ENCODE measurements around the gene TMEM233. TPM values are rescaled to one million over a fixed set of nuclear protein-coding genes. Genes with fewer than 3 reads are reported as not detected.

The TMEM233 gene
- polyA plus RNA-seq, 1 of the 3 experiments (the other 2 are of a cell fraction): 2.6 TPM

- Histone ChIP-seq H3K4me1 (ENCODE audit: control insufficient read depth in 1 of 2, insufficient read depth in 2 of 2, low read depth in 1 of 2, low read length in 1 of 2) (no peaks in the 10 kb centered on the region), H3K9me2 (no peaks in the 10 kb centered on the region), H3K79me2 (ENCODE audit: insufficient read depth) (peaks cover 28% of the 10 kb centered on the region; the same call in 1 of the 2 replicates), H3K9me3 (no peaks in the 10 kb centered on the region), H2AFZ (ENCODE audit: low read depth) (no peak overlapping the region), H3K4me3 (ENCODE audit: low read depth in 2 of 2, low read length in 1 of 2) (no peak overlapping the region), H3K4me2 (no peak overlapping the region), H3K36me3 (replicated peaks in 1 of 2; ENCODE audit: control insufficient read depth in 1 of 2, insufficient read depth in 2 of 2, low read length in 1 of 2) (peaks cover 58 to 95% of the 10 kb centered on the region in 2 experiments), H3K9ac (no peak overlapping the region), H4K20me1 (ENCODE audit: insufficient read depth) (no peaks in the 10 kb centered on the region), H3K27ac (ENCODE audit: low read depth in 2 of 2, low read length in 1 of 2) (no peak overlapping the region), H3F3A (replicated peaks; ENCODE audit: insufficient read depth) (no peaks in the 10 kb centered on the region), H3K27me3 (ENCODE audit: insufficient read depth) (no peaks in the 10 kb centered on the region)
- 97% methylated on average over 9 of the region's 9 CpGs for WGBS (ENCODE audit: low lambda C conversion rate)
- ChIA-PET CTCF (interaction anchor here (1.1 to 2.0 kb wide), 4 partner anchors 8 to 27 kb away, joined by 3 to 7 read pairs (median 4); partner anchors contain the start of gene PRKAB1), POLR2A (no interaction called here)
- no peak for DNase-seq
- TF ChIP-seq GATA2 (CRISPR knock-in tag; IDR thresholded peaks at IDR 0.05) (no peak), ZBTB33 (IDR thresholded peaks at IDR 0.05; ENCODE audit: borderline replicate concordance, low read depth) (no peak)
These were observed 82.4 kb downstream of the TMEM233 start for GRCh38 chr12:119676022-119676421.

GRCh38 chr12:119676573-119676972, 83.0 kb downstream of the TMEM233 start:
- TF ChIP-seq SIN3A (IDR thresholded peaks at IDR 0.05; ENCODE audit: borderline replicate concordance, low read depth, low read length) (no peak), POLR2AphosphoS5 (IDR thresholded peaks at IDR 0.05; ENCODE audit: low read depth, low read length) (no peak), NRF1 (IDR thresholded peaks at IDR 0.05; ENCODE audit: low read depth, low read length) (no peak), TCF12 (IDR thresholded peaks at IDR 0.05) (no peak), PBX3 (IDR thresholded peaks at IDR 0.05) (no peak), RFX5 (IDR thresholded peaks at IDR 0.05; ENCODE audit: low read length) (no peak), MEF2A (IDR thresholded peaks at IDR 0.05; ENCODE audit: borderline replicate concordance, low read depth) (no peak), IRF3 (IDR thresholded peaks at IDR 0.05; ENCODE audit: low read depth, low read length) (no peak), ELF1 (IDR thresholded peaks at IDR 0.05) (no peak), MAX (IDR thresholded peaks at IDR 0.05; ENCODE audit: low read depth) (no peak), NFIC (IDR thresholded peaks at IDR 0.05; ENCODE audit: borderline replicate concordance) (no peak), RCOR1 (IDR thresholded peaks at IDR 0.05; ENCODE audit: low read length) (no peak)
- H4K20me1 ChIP-seq (ENCODE audit: insufficient read depth): no peaks in the 10 kb centered on the region
- 92% methylated on average over 13 of the region's 13 CpGs for WGBS (ENCODE audit: low lambda C conversion rate)
- H3K36me3 ChIP-seq (replicated peaks in 1 of 2; ENCODE audit: control insufficient read depth in 1 of 2, insufficient read depth in 2 of 2, low read length in 1 of 2): peaks cover 56 to 96% of the 10 kb centered on the region in 2 experiments
- H3K9me3 ChIP-seq: no peaks in the 10 kb centered on the region
- H3K9ac ChIP-seq: no peak overlapping the region
- H3K79me2 ChIP-seq (ENCODE audit: insufficient read depth): peaks cover 22% of the 10 kb centered on the region; the same call in 1 of the 2 replicates
- no peak overlapping the region for H3K4me2 ChIP-seq
- H3K27ac ChIP-seq (ENCODE audit: low read depth in 2 of 2, low read length in 1 of 2): no peak overlapping the region
- H3K9me2 ChIP-seq: no peaks in the 10 kb centered on the region
- CTCF ChIA-PET: interaction anchor here (1.1 to 2.0 kb wide), 4 partner anchors 9 to 28 kb away, joined by 3 to 7 read pairs (median 4); partner anchors contain the start of gene PRKAB1
- POLR2A ChIA-PET: no interaction called here
- no peak overlapping the region for H3K4me3 ChIP-seq (ENCODE audit: low read depth in 2 of 2, low read length in 1 of 2)
- no peak for DNase-seq
- H2AFZ ChIP-seq (ENCODE audit: low read depth): no peak overlapping the region
- H3F3A ChIP-seq (replicated peaks; ENCODE audit: insufficient read depth): no peaks in the 10 kb centered on the region
- no peaks in the 10 kb centered on the region for H3K4me1 ChIP-seq (ENCODE audit: control insufficient read depth in 1 of 2, insufficient read depth in 2 of 2, low read depth in 1 of 2, low read length in 1 of 2)
- H3K27me3 ChIP-seq (ENCODE audit: insufficient read depth): no peaks in the 10 kb centered on the region
